GM21619 (cell line): ENCODE data around the gene ATP1A2.

Source experiments
- ATAC-seq: cut with Tn5 transposase; IDR thresholded peaks from one replicate; pipeline ENCODE4 v1.9.1; 2021; ENCODE audit not compliant: unreplicated experiment

Gene ATP1A2

DNA sequence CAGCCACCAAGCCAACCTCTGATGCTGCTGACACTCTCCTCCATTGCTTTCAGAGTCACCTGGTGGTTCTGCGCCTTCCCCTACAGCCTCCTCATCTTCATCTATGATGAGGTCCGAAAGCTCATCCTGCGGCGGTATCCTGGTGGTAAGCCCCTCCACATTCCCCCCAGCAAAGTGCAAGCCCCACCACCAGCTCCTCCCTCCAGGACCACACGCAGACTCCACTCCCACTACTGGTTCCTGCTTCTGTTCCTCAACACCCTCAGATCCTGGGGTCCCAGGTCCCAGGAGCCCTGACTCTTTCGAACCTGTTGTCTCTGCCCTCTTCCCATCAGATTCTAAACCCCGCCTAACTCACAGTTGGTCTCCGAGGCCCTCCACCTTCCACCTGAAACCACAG is 24.3 kb downstream of the ATP1A2 start:
- ATAC-seq, result no peak

DNA sequence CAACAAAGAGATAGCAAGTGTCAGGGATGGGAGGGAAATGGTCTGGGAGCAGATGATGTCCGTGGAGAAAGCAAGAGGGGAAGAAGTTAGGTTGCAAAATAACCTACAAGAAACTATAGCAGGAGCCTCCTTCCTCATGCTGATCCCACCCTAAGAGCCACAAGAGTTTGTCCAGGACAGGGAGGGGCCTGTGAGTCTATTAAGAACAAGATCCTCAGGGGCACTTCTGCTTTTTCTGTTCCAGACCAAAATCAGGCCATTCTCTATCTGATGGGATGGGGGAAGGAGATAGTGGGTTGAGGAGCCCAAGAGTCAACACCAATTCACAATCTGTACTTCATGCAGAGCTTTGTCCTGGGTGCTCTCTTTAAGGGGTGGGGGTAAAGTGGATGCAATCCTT is 28.1 kb downstream of the ATP1A2 start:
- ATAC-seq, result no peak

DNA sequence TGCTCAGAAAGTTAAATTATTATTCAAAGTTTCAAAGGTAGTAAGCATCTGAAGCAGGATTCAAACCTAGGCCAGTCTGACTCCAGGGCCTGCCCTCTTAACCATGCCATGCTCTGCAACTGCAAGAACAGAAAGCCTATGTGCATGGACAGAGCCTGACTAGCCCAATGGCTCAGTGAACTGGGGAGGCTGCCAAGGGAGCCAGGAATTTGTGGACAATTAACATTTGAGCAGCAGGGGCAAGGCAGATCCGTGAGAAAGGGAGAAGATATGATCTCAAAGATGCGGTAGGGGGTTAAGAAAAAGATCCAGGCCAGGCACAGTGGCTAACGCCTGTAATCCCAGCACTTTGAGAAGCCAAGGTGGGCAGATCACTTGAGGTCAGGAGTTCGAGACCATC is 29.4 kb downstream of the ATP1A2 start:
- no peak for ATAC-seq

DNA sequence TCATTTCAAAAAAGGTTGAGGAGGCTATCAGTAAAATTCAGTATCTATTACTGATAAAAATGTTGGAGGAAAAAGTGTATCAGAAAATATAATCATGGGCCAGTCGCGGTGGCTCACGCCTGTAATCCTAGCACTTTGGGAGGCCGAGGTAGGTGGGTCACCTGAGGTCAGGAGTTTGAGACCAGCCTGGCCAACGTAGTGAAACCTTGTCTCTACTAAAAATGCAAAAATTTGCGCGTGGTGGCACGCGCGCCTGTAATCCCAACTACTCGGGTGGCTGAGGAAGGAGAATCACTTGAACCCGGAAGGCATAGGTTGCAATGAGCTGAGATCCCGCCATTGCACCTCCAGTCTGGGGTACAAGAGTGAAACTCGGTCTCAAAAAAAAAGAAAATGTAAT is 30.5 kb downstream of the ATP1A2 start:
- no peak for ATAC-seq

DNA sequence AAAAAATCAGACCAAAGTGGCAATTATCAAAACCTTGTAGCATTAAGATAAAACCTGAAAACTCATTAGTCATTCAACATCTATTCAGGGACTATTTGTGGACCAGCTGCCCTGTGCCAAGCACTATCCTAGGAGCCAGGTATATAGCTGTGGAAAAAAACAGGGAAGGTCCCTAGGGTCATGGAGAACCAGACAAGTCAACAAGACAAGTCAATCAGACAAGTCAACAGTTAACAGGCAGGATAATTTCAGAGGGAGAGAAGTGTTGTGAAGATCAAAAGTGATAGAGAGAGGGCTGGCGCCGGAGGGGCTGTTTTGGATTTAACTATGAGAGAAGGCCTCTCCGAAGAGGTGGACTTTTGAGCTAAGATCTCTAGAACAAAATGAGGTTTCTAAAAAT is 32.6 kb downstream of the ATP1A2 start:
- ATAC-seq, result no peak

DNA sequence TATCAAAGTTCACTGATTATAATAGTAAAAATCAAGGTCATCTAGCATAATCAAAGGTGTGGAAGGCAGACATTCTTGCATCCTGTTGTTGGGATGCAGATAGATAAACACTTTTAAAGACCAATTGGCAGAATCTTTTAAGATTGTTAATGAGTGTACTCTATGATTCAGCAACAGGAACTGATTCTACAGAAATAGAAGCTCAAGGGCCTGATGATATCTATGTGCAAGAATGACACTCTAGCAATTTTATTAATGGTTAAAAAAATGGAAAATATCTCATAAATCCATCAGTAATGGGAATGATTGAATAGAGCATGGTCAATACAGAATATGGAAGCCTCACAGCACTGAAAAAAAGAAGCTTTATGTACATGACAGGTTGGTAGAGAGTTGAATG is 33.7 kb downstream of the ATP1A2 start:
- ATAC-seq, result no peak

DNA sequence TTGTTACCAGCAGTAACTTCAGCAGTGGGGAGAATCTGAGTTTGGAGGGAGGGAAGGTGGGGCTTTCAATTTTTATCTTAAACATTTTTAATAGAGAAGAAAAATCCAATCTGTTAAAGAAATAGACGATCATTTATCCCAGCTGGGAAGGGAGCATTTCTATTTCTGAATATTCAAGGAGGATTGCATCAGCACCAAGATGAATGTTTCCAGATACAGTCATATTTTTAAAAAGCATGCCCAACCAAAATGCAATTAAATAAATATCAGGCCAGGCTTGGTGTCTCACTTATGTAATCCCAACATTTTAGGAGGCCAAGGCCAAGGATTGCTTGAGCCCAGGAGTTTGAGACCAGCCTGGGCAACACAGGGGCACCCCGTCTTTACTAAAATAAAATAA is 34.2 kb downstream of the ATP1A2 start:
- no peak for ATAC-seq

DNA sequence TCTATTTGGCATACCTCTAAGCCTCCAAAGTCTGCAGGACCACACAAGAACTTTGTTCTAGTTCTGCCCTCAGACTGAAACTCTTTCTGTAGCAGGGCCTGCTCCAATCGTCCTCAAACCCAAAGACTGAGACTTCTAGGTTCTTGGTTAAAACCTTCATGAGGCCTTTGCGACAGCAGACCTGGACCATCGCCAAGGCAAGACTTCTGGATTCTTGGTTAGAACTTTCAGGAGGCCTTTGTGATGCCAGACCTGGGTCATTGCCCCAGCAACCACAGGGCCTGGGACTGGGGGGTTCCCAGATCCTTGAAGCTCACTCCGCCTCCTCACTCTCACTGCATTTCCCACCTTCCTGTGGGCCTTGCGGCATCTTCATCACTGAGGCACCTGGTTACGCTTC is 35.7 kb downstream of the ATP1A2 start, which contains the start of gene ATP1A4:
Gene ATP1A4 (plus strand): TSS at position 301 of the 400 bp plus-strand sequence. CDS start 438 bp downstream, outside the sequence.
- no peak for ATAC-seq

DNA sequence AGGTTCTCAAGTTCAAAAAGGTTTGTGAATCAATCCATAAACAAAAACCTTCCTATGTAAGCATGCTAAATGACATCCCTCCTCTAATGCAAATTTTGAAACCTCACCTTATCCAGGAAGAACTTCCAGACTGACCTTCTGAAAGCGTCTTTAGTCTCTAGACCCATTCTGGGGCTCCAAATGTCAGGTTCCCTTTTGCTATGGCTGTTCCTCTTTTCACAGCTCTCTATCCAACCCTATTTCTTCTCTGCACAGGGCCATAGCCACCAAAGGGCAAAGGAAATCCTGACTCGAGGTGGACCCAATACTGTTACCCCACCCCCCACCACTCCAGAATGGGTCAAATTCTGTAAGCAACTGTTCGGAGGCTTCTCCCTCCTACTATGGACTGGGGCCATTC is 39.2 kb downstream of the ATP1A2 start:
- ATAC-seq, result no peak

DNA sequence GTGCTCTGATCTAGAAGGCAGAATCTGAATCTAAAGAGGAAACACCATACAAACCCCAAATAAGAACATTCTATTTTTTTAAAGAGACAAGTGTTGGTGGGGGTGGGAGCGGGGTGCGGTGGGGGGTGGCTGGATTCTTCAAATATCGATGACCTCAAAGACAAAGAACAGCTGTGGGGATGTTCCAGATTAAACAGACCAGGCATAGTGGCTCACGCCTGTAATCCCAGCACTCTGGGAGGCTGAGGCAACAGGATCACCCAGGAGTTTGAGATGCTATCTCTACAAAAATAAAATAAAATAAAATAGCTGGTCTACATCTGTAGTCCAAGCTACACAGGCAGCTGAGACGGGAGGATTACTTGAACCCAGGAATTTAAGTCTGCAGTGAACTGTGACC is 40.8 kb downstream of the ATP1A2 start:
- no peak for ATAC-seq

DNA sequence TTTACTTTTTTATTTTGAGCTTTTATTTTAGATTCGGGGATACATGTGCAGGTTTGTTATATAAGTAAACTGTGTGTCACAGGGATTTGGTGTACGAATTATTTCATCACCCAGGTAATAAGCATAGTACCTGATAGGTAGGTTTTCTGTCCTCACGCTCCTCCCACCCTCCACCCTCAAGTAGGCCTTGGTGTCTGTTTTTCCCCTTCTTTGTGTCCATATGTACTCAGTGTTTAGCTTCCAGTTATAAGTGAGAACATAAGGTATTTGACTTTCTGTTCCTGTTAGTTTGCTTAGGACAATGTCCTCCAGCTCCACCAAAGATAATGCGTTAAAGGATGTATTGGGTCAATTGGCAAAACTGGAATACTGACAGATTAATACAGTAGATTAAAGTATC is 41.6 kb downstream of the ATP1A2 start:
- ATAC-seq, result no peak

DNA sequence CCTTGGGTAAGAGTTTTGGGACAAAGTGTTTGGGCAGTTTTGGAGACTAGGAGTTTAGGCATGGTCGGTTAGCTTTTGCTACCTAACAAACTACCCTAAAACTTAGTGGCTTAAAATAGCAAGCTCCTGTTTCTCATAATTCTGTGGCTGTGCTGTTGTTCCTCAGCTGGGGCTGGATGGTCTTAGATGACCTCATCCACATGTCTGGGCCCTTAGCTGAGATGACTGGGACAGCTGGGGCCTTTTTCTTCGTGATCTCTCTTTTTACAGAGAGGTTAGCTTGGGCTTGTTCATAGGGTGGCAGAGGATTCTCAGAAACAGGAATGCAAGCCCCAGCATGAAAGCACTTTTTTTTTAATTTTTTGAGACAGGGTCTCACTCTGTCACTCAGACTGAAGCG is 42.5 kb downstream of the ATP1A2 start:
- ATAC-seq, result no peak

DNA sequence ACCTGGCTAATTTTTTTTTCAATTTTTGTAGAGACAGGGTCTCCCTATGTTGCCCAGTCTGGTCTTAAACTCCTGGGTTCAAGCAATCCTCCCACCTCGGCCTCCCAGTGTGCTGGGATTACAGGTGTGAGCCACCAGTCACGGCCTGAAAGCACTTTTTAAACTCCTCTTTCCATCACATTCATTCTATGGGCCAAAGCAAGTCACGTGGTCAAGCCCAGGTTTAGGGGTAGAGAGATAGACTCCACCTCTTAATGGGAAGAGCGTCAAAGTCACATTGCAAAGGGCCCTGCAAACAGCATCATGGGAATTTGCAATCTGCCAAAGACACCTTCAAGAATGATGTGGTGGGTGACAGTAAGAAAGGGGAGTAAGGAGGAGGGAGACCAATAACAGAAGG is 43.0 kb downstream of the ATP1A2 start:
- no peak for ATAC-seq

DNA sequence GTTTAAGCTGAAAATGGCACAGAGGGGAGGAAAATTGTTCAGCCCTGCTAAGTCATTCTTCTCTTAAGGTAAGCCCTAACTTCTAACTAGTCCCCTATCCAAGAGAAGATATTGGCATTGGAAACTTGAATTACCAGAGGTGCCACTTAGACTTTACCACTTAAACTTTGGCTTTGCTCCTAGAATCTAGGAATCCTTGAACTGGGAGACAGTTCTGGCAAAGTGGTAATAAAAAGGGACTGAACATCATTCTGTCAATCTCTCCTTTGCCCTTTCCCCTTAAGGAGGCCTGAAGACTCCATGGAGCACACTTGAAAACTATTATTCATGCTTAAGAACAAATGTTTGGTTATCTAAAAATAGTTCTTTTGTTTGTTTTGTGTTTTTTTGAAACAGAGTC is 44.3 kb downstream of the ATP1A2 start:
- ATAC-seq, result no peak

DNA sequence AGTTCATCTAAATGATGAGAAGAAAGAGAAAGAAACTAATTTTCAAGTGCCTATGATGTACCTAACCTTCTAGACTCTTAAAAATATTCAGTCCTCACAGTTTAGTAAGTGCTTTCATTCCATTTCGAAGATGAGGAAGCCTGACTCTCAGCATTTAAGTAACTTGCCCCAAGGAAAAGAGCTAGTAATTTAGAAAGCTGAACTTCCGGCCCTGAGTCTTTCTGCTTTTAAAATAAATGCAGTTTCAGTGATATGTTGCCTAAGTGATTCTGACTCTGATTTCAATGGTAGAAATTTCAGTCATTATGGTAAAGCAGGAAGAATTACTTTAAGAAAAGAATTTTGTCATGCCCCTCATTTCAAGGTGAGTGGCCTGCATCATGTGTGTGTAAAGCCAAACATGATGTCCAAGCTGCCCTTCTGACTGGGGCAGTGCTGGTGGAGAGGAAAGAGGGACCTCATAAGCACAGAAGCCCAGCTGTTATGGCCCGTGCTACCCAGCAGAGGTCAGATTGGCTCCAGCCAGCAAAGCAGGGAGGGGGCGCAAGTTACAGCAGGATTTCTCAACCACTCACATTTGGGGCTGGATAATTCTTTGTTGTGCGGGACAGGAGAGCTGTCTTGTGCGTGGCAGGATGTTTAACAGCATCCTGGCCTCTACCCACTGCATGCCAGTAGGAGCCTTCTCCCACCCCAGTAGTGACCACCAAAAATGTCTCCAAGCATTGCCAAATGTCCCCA is 46.6 kb downstream of the ATP1A2 start:
- no peak for ATAC-seq

DNA sequence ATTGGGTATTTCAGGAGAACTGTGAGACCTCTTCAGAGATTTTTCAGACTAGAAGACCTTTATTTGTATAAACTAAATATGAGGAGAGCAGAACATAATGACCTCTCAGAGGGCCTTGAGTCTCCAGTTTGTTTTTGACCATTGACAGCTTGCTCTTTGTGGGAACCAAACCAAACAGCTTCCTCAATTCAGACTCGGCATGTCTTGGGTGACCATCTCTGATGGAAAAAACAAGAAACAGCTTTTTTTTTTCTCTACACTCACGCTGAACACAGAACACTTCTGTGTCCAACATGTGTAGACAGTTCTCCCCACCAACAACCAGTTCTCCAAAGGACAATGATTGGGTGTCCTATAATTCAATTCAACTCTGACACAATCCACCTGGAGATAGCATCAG is 47.4 kb downstream of the ATP1A2 start:
- ATAC-seq, result no peak

DNA sequence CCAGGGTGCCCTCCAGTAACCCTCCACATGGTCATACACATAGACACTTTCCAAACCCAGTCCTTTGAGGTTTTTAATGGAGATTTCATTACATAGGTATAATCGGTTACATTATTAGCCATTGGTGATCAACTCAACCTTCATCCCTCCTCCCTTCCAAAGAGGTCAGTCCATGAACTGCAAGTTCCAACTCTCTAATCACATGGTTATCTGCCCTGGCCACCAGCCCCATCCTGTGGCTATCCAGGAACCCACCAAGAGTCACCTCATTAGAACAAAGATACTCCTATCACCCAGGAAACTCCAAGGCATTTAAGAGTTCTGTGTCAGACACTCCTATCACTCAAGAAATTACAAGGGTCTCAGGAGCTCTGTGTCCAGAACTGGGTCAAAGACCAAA is 48.1 kb downstream of the ATP1A2 start:
- ATAC-seq, result no peak

DNA sequence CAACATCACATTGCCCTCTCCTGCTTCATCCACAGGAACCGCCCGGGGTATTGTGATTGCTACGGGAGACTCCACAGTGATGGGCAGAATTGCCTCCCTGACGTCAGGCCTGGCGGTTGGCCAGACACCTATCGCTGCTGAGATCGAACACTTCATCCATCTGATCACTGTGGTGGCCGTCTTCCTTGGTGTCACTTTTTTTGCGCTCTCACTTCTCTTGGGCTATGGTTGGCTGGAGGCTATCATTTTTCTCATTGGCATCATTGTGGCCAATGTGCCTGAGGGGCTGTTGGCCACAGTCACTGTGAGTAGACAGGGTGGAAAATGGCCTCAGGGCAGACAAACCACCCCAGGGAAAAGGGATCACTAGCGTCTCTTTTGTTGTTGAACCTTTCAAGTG is 48.6 kb downstream of the ATP1A2 start:
- no peak for ATAC-seq

DNA sequence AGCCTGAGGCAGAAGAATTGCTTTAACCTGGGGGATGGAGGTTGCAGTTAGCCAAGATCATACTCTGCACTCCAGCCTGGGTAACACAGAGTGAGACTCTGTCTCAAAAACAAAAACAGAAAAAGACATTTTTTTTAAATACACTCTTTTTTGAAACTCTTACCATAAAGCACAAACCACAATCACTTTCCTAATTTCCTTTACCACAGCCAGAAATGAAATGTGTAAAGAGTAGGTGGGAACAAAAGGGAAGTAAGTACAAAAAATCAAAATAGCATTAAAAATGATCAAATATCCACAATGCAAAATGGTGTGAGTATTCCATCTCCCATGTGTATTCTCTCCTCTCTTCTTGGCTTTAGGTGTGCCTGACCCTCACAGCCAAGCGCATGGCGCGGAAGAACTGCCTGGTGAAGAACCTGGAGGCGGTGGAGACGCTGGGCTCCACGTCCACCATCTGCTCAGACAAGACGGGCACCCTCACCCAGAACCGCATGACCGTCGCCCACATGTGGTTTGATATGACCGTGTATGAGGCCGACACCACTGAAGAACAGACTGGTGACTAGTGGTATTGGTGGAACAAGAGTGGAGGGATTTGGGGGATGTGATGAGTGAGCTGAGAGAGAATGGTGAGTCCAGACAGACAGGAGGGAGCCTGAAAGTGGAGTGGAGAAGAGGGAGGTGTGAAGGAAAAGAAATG is 50.8 kb downstream of the ATP1A2 start:
- no peak for ATAC-seq

DNA sequence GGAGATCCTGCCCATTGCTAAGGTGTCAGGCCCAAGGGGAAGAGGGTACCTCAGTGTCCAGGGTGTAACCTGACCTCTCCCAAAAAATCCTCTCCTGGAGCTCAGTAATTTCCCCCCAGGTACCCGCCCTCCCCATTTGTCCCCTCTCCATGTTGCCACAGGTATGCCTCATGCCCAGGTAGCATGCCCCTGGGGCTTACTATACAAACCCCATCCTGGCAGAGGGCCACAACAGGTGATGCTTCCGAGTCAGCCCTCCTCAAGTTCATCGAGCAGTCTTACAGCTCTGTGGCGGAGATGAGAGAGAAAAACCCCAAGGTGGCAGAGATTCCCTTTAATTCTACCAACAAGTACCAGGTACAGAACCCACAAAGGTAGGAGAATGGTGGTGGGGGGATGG is 51.5 kb downstream of the ATP1A2 start:
- ATAC-seq, result no peak

DNA sequence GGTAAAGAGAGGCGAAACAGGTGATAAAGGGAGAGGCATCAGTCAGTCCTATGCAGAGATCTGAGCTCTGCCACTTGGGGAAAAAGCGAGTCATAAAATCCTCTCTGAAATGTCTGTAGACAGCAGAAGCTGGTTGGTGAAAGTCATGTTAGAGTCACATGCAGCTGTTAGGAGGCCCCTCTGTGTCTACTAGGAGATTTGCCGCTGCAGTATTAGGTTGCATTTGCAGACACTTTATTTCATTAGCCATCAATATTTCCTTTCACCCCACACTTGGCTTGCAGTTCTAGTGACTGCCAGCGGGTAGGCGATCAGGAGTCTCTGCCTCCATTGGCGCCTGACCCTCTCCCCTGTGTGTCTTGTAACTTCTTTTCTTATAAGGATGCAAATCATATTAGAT is 52.0 kb downstream of the ATP1A2 start:
- no peak for ATAC-seq

DNA sequence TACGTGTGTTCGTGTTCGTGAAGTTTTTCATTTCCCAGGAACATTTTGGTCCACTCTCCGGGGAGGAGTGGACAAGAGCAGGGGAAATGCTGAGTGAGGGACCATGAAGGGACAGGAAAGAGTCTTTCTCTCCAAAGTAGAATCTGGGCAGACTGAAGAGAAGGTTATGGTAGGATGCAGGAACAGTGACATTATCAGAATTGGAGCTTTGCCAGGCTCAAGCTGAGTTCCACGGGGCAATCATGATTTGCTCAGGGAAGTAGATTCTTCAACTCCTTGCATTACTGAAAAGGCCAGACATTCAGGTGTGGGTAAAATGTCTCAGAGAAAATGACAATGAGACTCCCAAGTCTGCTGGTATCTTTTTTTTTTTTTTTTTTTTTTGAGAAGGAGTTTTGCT is 52.5 kb downstream of the ATP1A2 start:
- ATAC-seq, result no peak
